ENCODE measurements around the gene TRIP13. TPM values are rescaled to one million over a fixed set of nuclear protein-coding genes. Genes with fewer than 3 reads are reported as not detected.

The TRIP13 gene
- total RNA-seq, 1 experiment from 2014 or later, result 45.9 TPM

DNA sequence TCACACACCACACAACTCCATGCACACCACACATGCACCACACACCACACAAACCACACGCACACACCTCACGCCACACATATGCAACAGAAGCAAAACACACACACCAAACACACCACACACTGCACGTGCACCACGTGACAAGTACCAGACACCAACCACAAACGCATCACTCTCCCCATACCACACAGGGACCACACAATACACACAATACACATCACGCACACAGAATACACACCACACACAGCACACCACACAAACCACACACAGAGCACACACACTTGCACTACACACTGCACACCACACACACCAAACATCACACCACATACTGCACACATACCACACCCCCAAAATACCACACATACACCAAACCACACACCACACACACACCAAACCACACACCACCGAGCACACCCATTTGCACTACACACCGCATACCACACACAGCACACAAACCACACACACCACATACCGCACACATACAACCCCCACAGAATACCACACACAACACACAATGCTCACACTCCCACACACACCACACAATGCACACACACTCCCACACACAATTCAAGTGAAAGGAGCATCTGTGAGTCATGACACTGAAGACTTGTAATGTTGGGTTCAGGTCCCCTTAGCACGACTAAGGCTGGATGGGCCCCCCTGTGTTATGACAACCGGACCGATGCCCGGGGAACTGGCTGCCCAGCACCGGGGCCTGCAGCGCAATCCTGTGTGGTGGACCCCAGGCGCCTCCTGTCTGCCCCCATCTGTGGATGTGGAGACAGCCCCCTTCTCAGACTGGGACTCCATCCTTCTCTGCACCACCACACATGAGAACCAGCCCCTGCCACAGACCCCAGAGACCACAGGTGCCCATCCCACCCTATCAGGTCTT, 35.9 kb upstream of the TRIP13 start:
- Histone ChIP-seq H3K36me3 (ENCODE audit: control insufficient read depth, insufficient read depth, low read length) (no peaks in the 10 kb centered on the region), H3K9me3 (ENCODE audit: control insufficient read depth, insufficient read depth, low read depth, low read length) (no peaks in the 10 kb centered on the region), H3K27me3 (ENCODE audit: control insufficient read depth, insufficient read depth, low read length) (peaks cover 3% of the 10 kb centered on the region; the same call in 1 of the 2 replicates), H3K4me1 (ENCODE audit: control insufficient read depth, insufficient read depth, low read length) (no peaks in the 10 kb centered on the region), H3K27ac (ENCODE audit: low read length) (no peak overlapping the region), H3K4me3 (ENCODE audit: low read depth in 2 of 2, low read length in 2 of 2) (no peak overlapping the region)
- DNase-seq (ENCODE audit: low read depth, low spot score) (no peak), ATAC-seq (no peak)
- in situ Hi-C loops (cut with HindIII; ENCODE audit: low pct_unique_long_range_greater_than_20kb, low sequenced_read_pairs), result no loop called here
- BruUV-seq (replicated peaks), result no TSS peak
- ChIA-PET CTCF (no interaction called here), POLR2A (no interaction called here)
- 0 out of 2 replicates have a peak, but pooled peaks have one; percentile 28 for TF ChIP-seq POLR2AphosphoS5 (IDR thresholded peaks at IDR 0.05; ENCODE audit: low read depth, low read length)
- no peak for TF ChIP-seq CTCF (IDR thresholded peaks at IDR 0.05)
- no peak for TF ChIP-seq SIN3A (IDR thresholded peaks at IDR 0.05; ENCODE audit: borderline replicate concordance, insufficient read depth, low read depth, low read length)
- intact Hi-C loops (cut with micrococcal nuclease; ENCODE audit: unreplicated experiment), result no loop called here

GRCh38 chr5:858726-859125, 34.0 kb upstream of the TRIP13 start:
- DNase-seq (ENCODE audit: low read depth, low spot score), result no peak
- Histone ChIP-seq H3K27ac (ENCODE audit: low read length) (no peak overlapping the region), H3K27me3 (ENCODE audit: control insufficient read depth, insufficient read depth, low read length) (no peaks in the 10 kb centered on the region), H3K36me3 (ENCODE audit: control insufficient read depth, insufficient read depth, low read length) (no peaks in the 10 kb centered on the region), H3K9me3 (ENCODE audit: control insufficient read depth, insufficient read depth, low read depth, low read length) (no peaks in the 10 kb centered on the region), H3K4me3 (ENCODE audit: low read depth in 2 of 2, low read length in 2 of 2) (no peak overlapping the region), H3K4me1 (ENCODE audit: control insufficient read depth, insufficient read depth, low read length) (no peaks in the 10 kb centered on the region)
- in situ Hi-C loops (cut with HindIII; ENCODE audit: low pct_unique_long_range_greater_than_20kb, low sequenced_read_pairs) (no loop called here), intact Hi-C loops (cut with micrococcal nuclease; ENCODE audit: unreplicated experiment) (no loop called here)
- TF ChIP-seq REST (IDR thresholded peaks at IDR 0.05; ENCODE audit: insufficient read depth in 1 of 2, low read depth in 2 of 2, low read length in 1 of 2), result no peak
- TF ChIP-seq POLR2AphosphoS5 (IDR thresholded peaks at IDR 0.05; ENCODE audit: low read depth, low read length), result no peak
- no peak for TF ChIP-seq CTCF (IDR thresholded peaks at IDR 0.05)
- no peak for TF ChIP-seq TCF7L2 (IDR thresholded peaks at IDR 0.05; ENCODE audit: low read depth, low read length)
- no peak for TF ChIP-seq SIN3A (IDR thresholded peaks at IDR 0.05; ENCODE audit: borderline replicate concordance, insufficient read depth, low read depth, low read length)
- no TSS peak for BruUV-seq (replicated peaks)
- ChIA-PET CTCF (no interaction called here), POLR2A (no interaction called here)
- ATAC-seq, result no peak

All from Panc1 (cell line).